Astrocyte (in vitro differentiated cells and primary cell): ENCODE measurements around the gene FXYD5.

ENCODE experiments used
- CTCF ChIP-seq: IDR thresholded peaks from 2 replicates; pipeline ENCODE4 v1.5.1; 2011; ENCODE audit warnings: low read depth, mild to moderate bottlenecking, inconsistent platforms, low read length, moderate library complexity; ENCODE audit not compliant: insufficient read depth
- EZH2 ChIP-seq: IDR thresholded peaks from 2 replicates; pipeline ENCODE4 v1.6.1; 2012; ENCODE audit warnings: mild to moderate bottlenecking, low read length, inconsistent platforms; ENCODE audit not compliant: insufficient read depth

- TF ChIP-seq CTCF (no peak), EZH2 (no peak)
These were observed 44.9 kb downstream of the FXYD5 start for GRCh38 chr19:35199481-35199880.
